Vagina (tissue), 2 donors: ENCODE measurements around the gene SORCS2.

Source experiments
- CTCF ChIP-seq, 3 experiments: fragments of 450-650 bp in 2 of 3; fragments of 200-600 bp in 1 of 3; sonication (generic) in 1 of 3; IDR thresholded peaks; one replicate each; pipeline ENCODE4 v1.5.1; 2017 to 2019; ENCODE audit warnings: antibody characterized with exemption in 3 of 3, mild to moderate bottlenecking in 2 of 3, moderate library complexity in 2 of 3
- POLR2A ChIP-seq, 2 donors: fragments of 450-650 bp; IDR thresholded peaks; one replicate each; pipeline ENCODE4 v1.6.1; 2017; ENCODE audit warnings: antibody characterized with exemption in 2 of 2, mild to moderate bottlenecking in 2 of 2, moderate library complexity in 2 of 2
- POLR2AphosphoS5 ChIP-seq, 2 donors: sonication (generic); formaldehyde crosslinking; IDR thresholded peaks; one replicate each; pipeline ENCODE4 v1.9.0; 2017; ENCODE audit warnings: antibody characterized with exemption in 2 of 2, mild to moderate bottlenecking in 2 of 2, low read depth in 1 of 2; ENCODE audit not compliant: insufficient read depth in 1 of 2

GRCh38 chr4:7788193-7788592 lies 595.9 kb downstream of the SORCS2 start:
- no peak for TF ChIP-seq CTCF (IDR thresholded peaks at IDR 0.05)
- no peak for TF ChIP-seq POLR2A (IDR thresholded peaks at IDR 0.05)
- TF ChIP-seq POLR2AphosphoS5 (IDR thresholded peaks at IDR 0.05; ENCODE audit: insufficient read depth in 1 of 2, low read depth in 1 of 2), result no peak
